ENCODE measurements around the gene ANKLE2. TPM values are rescaled to one million over a fixed set of nuclear protein-coding genes. Genes with fewer than 3 reads are reported as not detected.

Gene ANKLE2
- total RNA-seq, 4 donors from 2014 or later: 57.9 to 94.5 (median 60.5) TPM

- TF ChIP-seq POLR2A (IDR thresholded peaks at IDR 0.05) (no peak), CTCF (IDR thresholded peaks at IDR 0.05) (no peak)
- H3K4me3 ChIP-seq (ENCODE audit: low read depth, poor library complexity, severe bottlenecking): no peak overlapping the region
- no peak for DNase-seq (ENCODE audit: low spot score in 2 of 2)
- intact Hi-C loops (cut with DNase I; ENCODE audit: low total_unique reads): no loop called here
- WGBS, 2 donors: 92 to 93% methylated on average over 30 of the region's 30 CpGs
These were observed 13.1 kb upstream of the ANKLE2 start for GRCh38 chr12:132774646-132775275.

- DNase-seq (ENCODE audit: low spot score in 2 of 2): no peak
- 88 to 92% methylated on average over 18 of the region's 18 CpGs for WGBS, 2 donors
- H3K4me3 ChIP-seq (ENCODE audit: low read depth, poor library complexity, severe bottlenecking): no peak overlapping the region
- intact Hi-C loops (cut with DNase I; ENCODE audit: low total_unique reads): no loop called here
- TF ChIP-seq CTCF (IDR thresholded peaks at IDR 0.05) (no peak), POLR2A (IDR thresholded peaks at IDR 0.05) (no peak)
These were observed 12.5 kb upstream of the ANKLE2 start for GRCh38 chr12:132774159-132774558.

GRCh38 chr12:132773077-132773955, 11.7 kb upstream of the ANKLE2 start:
- intact Hi-C loops (cut with DNase I; ENCODE audit: low total_unique reads): no loop called here
- DNase-seq (ENCODE audit: low spot score in 2 of 2): no peak
- H3K4me3 ChIP-seq (ENCODE audit: low read depth, poor library complexity, severe bottlenecking): no peak overlapping the region
- no peak for TF ChIP-seq POLR2A (IDR thresholded peaks at IDR 0.05)
- TF ChIP-seq CTCF (IDR thresholded peaks at IDR 0.05): no peak
- 94% methylated on average over 41 of the region's 41 CpGs for WGBS, 2 donors

- DNase-seq (ENCODE audit: low spot score in 2 of 2): no peak
- H3K4me3 ChIP-seq (ENCODE audit: low read depth, poor library complexity, severe bottlenecking): no peak overlapping the region
- WGBS, 2 donors: 81 to 88% methylated on average over 14 of the region's 14 CpGs
- intact Hi-C loops (cut with DNase I; ENCODE audit: low total_unique reads): no loop called here
- TF ChIP-seq CTCF (IDR thresholded peaks at IDR 0.05) (no peak), POLR2A (IDR thresholded peaks at IDR 0.05) (no peak)
These were observed 11.0 kb upstream of the ANKLE2 start for GRCh38 chr12:132772606-132773005.

- DNase-seq (ENCODE audit: low spot score in 2 of 2): no peak
- H3K4me3 ChIP-seq (ENCODE audit: low read depth, poor library complexity, severe bottlenecking): no peak overlapping the region
- intact Hi-C loops (cut with DNase I; ENCODE audit: low total_unique reads): no loop called here
- 83 to 85% methylated on average over 15 of the region's 15 CpGs for WGBS, 2 donors
- TF ChIP-seq POLR2A (IDR thresholded peaks at IDR 0.05): no peak
- no peak for TF ChIP-seq CTCF (IDR thresholded peaks at IDR 0.05)
These were observed 9.7 kb upstream of the ANKLE2 start for GRCh38 chr12:132771126-132771838.

All from lower leg skin (tissue), 4 donors.